ENCODE results near the gene ZNF350. TPM values are rescaled to one million over a fixed set of nuclear protein-coding genes. Genes with fewer than 3 reads are reported as not detected.

ZNF350 gene
- total RNA-seq, 4 donors from 2014 or later, result 7.8 to 30.3 (median 14.5) TPM

- TF ChIP-seq CTCF (IDR thresholded peaks at IDR 0.05) (no peak), EP300 (IDR thresholded peaks at IDR 0.05; ENCODE audit: low read depth) (no peak), POLR2AphosphoS5 (IDR thresholded peaks at IDR 0.05) (no peak), POLR2A (IDR thresholded peaks at IDR 0.05) (no peak)
- no peak for DNase-seq
- intact Hi-C loops (cut with DNase I; ENCODE audit: low total_unique reads) (no loop called here), in situ Hi-C loops (cut with MboI; ENCODE audit: low pct_ligation_motif_present in 1 of 4, low pct_unique_long_range_greater_than_20kb in 1 of 4, low sequenced_read_pairs in 3 of 4) (no loop called here)
- Histone ChIP-seq H3K9me3 (peaks cover 29 to 45% of the 10 kb centered on the region in 2 donors), H3K4me3 (no peak overlapping the region), H3K36me3 (peaks cover 1 to 74% (median 35%) of the 10 kb centered on the region in 4 donors), H3K27me3 (no peaks in the 10 kb centered on the region), H3K27ac (no peak overlapping the region), H3K4me1 (peaks cover 0 to 8% (median 5%) of the 10 kb centered on the region in 4 donors)
- WGBS, 2 donors (ENCODE audit: low coverage in 1 of 2), result 96 to 100% methylated on average over 3 to 8 of the region's 8 CpGs
Measured at GRCh38 chr19:51931921-51932320, 54.7 kb downstream of the ZNF350 start.

- Histone ChIP-seq H3K27me3 (no peaks in the 10 kb centered on the region), H3K36me3 (peaks cover 0 to 35% (median 15%) of the 10 kb centered on the region in 4 donors), H3K9me3 (peaks cover 24 to 27% of the 10 kb centered on the region in 2 donors), H3K4me1 (peaks cover 0 to 12% (median 6%) of the 10 kb centered on the region in 4 donors), H3K4me3 (peak overlapping the region; percentile 79 to 90 (median 86)), H3K27ac (peak overlapping the region in 3 of 4 donors; percentile 85 to 89 (median 86))
- WGBS, 2 donors (ENCODE audit: low coverage in 1 of 2), result 32 to 50% methylated on average over 7 to 13 of the region's 13 CpGs
- in situ Hi-C loops (cut with MboI; ENCODE audit: low pct_ligation_motif_present in 1 of 4, low pct_unique_long_range_greater_than_20kb in 1 of 4, low sequenced_read_pairs in 3 of 4), result no loop called here
- no peak for DNase-seq
- TF ChIP-seq CTCF (IDR thresholded peaks at IDR 0.05) (no peak), EP300 (IDR thresholded peaks at IDR 0.05; ENCODE audit: low read depth) (no peak), POLR2AphosphoS5 (IDR thresholded peaks at IDR 0.05) (no peak), POLR2A (IDR thresholded peaks at IDR 0.05) (no peak)
- intact Hi-C loops (cut with DNase I; ENCODE audit: low total_unique reads), result no loop called here
Measured at GRCh38 chr19:51927859-51928258, 58.8 kb downstream of the ZNF350 start.

GRCh38 chr19:51926784-51927741, 59.6 kb downstream of the ZNF350 start, which contains the start of gene ZNF613:
Gene ZNF613, plus strand, starts transcription at chr19:51927472. Its CDS starts 8,749 bp downstream, at chr19:51936221.
- Histone ChIP-seq H3K4me1 (peaks cover 0 to 12% (median 6%) of the 10 kb centered on the region in 4 donors), H3K9me3 (peaks cover 25 to 35% of the 10 kb centered on the region in 2 donors), H3K4me3 (peak within 1 kb of the TSS; percentile 79 to 90 (median 86)), H3K27ac (peak within 1 kb of the TSS; percentile 85 to 89 (median 86)), H3K36me3 (peaks cover 0 to 28% (median 12%) of the 10 kb centered on the region in 4 donors), H3K27me3 (no peaks in the 10 kb centered on the region)
- in situ Hi-C loops (cut with MboI; ENCODE audit: low pct_ligation_motif_present in 1 of 4, low pct_unique_long_range_greater_than_20kb in 1 of 4, low sequenced_read_pairs in 3 of 4), result no loop called here
- TF ChIP-seq EP300 (IDR thresholded peaks at IDR 0.05; ENCODE audit: low read depth) (no peak), CTCF (IDR thresholded peaks at IDR 0.05) (peak in 4 of 5 experiments; percentile 16 to 36 (median 19)), POLR2A (IDR thresholded peaks at IDR 0.05) (no peak), POLR2AphosphoS5 (IDR thresholded peaks at IDR 0.05) (peak in 2 of 3 donors; percentile 45)
- intact Hi-C loops (cut with DNase I; ENCODE audit: low total_unique reads), result no loop called here
- peak; percentile 91 for DNase-seq
- 0 to 1% methylated on average over 10 to 51 of the region's 52 CpGs for WGBS, 2 donors (ENCODE audit: low coverage in 1 of 2)

- H3K4me3 ChIP-seq, result peak overlapping the region; percentile 79 to 90 (median 86)
- peak overlapping the region; percentile 85 to 89 (median 86) for H3K27ac ChIP-seq
- H3K27me3 ChIP-seq, result no peaks in the 10 kb centered on the region
- H3K9me3 ChIP-seq, result peaks cover 32 to 37% of the 10 kb centered on the region in 2 donors
- peaks cover 0 to 12% (median 6%) of the 10 kb centered on the region in 4 donors for H3K4me1 ChIP-seq
- intact Hi-C loops (cut with DNase I; ENCODE audit: low total_unique reads) (no loop called here), in situ Hi-C loops (cut with MboI; ENCODE audit: low pct_ligation_motif_present in 1 of 4, low pct_unique_long_range_greater_than_20kb in 1 of 4, low sequenced_read_pairs in 3 of 4) (no loop called here)
- TF ChIP-seq EP300 (IDR thresholded peaks at IDR 0.05; ENCODE audit: low read depth) (no peak), CTCF (IDR thresholded peaks at IDR 0.05) (no peak), POLR2AphosphoS5 (IDR thresholded peaks at IDR 0.05) (no peak), POLR2A (IDR thresholded peaks at IDR 0.05) (no peak)
- DNase-seq, result no peak
- peaks cover 0 to 21% (median 9%) of the 10 kb centered on the region in 4 donors for H3K36me3 ChIP-seq
- 42% methylated on average over 11 of the region's 11 CpGs; no CpG with 5 or more reads in 1 of the 2 donors for WGBS, 2 donors (ENCODE audit: low coverage in 1 of 2)
Measured at GRCh38 chr19:51926426-51926783, 60.2 kb downstream of the ZNF350 start.
